Fibroblast of skin of scalp (primary cell): ENCODE data around the gene CD160. TPM values are rescaled to one million over a fixed set of nuclear protein-coding genes. Genes with fewer than 3 reads are reported as not detected.
A peak's percentile ranks its signal among the peaks of the same experiment; 100 is the strongest.
"Not testable (repeated sequence)": the region's sequence is repeated elsewhere in the genome, so short reads cannot be mapped to it uniquely, and the experiment has no call there.

Experiments used
- DNase-seq: peaks from one replicate; pipeline ENCODE4 v3.0.0-alpha.2; 2013
- polyA plus RNA-seq, 2 experiments: library from polyadenylated mRNA; unstranded; fragments of 120-200 nt; gene quantifications; one replicate each; pipeline ENCODE4 v1.2.1, GENCODE V29; 2013; ENCODE audit not compliant: insufficient read length in 2 of 2

Gene CD160, protein sequence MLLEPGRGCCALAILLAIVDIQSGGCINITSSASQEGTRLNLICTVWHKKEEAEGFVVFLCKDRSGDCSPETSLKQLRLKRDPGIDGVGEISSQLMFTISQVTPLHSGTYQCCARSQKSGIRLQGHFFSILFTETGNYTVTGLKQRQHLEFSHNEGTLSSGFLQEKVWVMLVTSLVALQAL
- 0.42 TPM for polyA plus RNA-seq (2013, experiment 1 of 2; ENCODE audit: insufficient read length)
- polyA plus RNA-seq (2013, experiment 2 of 2; ENCODE audit: insufficient read length), result 0.32 TPM

DNA sequence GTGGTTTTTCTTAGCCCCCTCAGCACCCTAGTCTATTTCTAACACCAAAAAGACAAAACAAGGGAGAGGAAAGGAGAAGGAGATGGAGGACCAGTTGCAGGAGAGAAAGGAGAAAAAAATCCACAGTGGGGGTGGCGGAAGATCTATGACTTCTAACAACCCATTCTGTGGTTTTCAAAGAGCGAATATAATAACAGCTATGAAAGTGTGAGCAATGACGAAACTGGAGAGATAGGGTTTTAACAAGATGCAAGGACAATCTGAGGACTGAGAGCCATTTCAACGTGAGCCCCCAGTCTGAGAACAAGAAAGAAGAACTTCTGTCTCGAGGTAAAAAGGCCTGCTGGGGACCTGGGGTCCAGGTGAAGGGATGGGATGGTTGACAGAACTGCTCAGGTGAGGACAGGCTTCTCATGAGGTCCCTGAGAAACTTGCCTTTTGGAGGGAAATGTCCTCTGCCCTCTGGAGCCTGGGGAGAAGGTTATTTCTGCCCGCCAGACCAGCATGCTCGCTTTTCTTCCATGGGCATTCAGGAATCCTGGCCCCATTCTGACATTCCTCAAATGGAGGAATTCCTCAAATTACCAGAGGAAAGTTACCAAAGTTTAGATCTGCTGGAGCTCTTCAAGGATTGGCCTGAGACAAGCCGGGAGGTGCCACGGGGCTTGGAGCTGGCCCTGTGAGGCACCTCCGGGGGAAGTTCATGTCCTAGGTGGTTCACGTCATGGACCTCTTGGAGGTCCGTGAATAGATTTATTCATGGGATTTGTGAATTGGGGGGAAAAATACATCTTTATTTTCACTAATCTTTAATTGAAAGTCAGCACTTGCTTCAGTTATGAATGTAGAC, at the start of gene CD160:
Gene CD160, plus strand, starts transcription at position 270 of the 850 bp plus-strand sequence. CDS start 8,829 bp downstream, outside the sequence.
- no peak for DNase-seq

DNA sequence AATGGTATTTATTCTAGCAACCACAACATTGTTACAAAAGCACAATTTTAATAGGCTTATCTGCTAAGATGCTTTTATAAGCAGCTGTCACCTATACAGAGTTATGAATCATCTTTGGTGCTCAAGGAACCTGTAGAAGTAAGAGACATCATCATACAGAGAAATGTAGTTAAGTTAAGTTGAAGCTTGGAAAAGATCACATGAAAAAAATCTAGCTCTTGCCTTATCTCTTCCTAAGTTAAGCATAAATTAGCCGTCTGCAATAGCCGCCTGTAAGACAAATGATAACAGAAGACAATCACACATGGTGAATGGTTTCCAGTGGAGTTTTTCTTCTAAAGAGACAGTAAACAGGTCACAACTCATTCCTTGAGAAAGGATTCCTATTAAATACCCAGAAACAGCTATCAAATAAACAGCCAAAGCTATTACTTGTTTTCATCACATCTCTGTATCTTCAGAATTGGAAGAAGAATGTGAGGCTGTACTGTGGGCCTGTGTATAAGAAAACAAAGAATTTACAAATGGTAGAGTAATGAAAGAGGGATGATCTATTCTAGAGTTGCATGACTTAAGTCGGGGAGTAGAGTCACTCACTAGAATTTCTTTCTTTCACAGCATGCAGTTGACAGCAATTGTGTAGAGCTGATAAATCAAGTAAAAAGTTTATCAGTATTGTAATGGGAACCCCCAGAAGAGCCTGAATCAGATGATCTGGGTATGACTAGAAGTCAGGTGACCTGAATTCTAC, 48.1 kb upstream of the CD160 start:
- not testable (repeated sequence) for DNase-seq

GRCh38 chr1:145673217-145673616, 46.1 kb upstream of the CD160 start:
- not testable (repeated sequence) for DNase-seq

- DNase-seq, result not testable (repeated sequence)
These were observed 34.4 kb upstream of the CD160 start for GRCh38 chr1:145684858-145685257.

- DNase-seq, result not testable (repeated sequence)
These were observed 33.2 kb upstream of the CD160 start for GRCh38 chr1:145686078-145686477.

DNA sequence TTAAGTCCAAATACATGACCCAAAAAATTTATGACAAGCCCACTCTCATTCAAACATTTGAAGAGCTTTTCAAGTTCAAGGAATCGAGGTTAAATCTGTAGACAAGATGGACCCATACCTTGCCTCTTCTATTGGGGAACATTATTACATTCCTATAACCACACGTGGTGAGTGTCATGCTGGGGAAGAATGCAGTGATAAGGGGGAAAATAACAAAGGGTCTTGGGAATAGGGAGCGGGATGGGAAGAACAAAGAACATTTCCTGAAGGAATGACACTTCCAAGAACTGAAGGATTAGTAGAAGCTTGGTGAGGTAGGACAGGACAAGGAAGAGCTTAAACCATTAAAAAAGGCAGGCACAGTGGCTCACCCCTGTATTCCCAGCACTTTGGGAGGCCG, 31.0 kb upstream of the CD160 start:
- no peak for DNase-seq

- no peak for DNase-seq
These were observed 30.4 kb upstream of the CD160 start for GRCh38 chr1:145688924-145689323.

GRCh38 chr1:145689922-145690321, 29.4 kb upstream of the CD160 start:
- DNase-seq, result no peak

DNA sequence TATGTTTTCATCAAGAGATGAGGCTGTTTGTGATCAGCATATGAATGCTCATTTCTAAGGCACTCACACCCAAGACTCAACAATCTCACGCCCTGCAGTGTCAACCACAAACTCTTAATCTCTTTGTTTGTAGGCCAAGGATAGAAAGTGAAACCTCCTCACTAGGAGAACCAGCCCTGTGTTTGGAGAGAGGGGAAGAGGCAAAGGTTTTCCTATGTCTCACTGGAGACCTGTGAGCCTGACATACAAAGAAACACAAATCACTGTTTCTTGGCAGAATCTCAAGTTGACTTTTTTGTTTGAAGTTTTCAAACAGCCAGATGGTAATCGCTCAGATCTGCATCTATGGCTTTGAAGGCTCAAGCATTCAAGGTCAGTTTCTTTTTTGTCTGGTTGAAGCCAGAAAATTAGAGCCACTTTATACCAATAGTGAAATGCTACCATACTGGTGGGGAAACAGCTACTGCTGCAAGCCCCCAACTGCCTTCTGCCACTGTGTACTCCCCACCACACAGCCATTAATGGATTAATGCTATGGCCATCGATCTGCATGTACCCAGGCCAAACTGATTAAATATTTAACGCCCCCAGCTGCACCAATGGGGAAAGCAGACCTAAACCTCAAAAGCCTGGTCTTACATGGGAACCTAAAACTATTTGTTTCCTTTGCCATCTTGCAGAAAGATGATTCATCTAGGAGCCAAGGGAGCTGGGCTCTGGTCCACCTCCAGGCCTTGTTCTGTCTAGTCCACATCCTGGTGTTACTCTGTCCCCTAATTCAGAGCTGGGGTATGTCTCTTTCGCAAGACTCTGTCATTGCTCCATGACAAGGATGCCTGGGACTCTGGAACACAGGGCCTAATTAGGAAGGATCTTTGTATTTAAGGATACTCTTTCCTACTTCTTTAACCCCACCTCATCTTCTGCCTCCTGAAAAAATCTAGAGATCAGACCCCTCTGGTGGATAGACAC, 28.4 kb upstream of the CD160 start:
- peak; percentile 86 for DNase-seq

GRCh38 chr1:145692785-145693443, 26.4 kb upstream of the CD160 start:
- no peak for DNase-seq

- no peak for DNase-seq
These were observed 23.3 kb upstream of the CD160 start for GRCh38 chr1:145695821-145696629.

- DNase-seq, result no peak
These were observed 22.7 kb upstream of the CD160 start for GRCh38 chr1:145696630-145696960.

DNA sequence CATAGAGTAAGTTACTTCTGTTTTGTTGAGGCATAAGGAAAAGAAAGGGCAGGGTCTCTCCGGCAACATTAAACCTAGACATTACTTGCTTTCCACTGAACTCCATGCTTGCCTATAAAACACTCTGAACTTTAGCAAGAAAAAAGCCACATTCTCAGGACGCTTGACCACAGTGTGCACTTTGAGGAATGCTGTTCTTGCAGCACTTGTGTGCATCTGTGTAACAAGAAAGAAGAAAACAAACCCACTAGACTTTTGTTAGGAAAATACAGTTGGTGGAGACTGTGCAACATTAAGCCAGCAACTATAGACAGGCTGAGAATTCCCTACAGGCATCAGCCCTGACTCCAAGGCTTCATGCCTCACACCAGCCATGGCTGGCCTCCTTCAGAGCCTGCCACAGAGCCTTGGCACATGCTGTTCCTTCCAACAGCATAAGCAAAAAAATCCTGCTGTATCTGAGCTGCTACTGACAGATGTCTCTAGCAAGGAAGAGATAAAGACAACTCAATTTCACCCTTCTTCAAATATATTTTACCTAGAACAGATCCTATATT, 17.9 kb upstream of the CD160 start:
- DNase-seq, result no peak

DNA sequence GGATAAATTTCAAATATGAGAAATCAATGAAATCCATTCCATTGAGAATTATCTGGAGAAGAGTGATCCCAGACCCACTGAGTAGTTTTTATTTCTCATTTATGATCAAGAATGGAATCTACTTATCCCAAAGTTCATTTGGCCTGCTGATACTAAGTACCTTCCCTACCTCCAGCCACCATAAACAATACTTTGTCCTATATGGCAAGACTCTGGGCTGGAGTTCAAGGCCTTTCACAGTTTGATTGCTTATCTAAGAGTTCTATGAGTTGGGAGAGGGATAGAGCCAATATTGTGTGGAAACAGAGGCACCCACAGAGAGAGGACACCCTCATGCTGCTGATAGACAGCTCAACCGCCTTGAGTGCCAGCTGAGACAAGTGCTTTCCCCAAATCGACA, 17.2 kb upstream of the CD160 start:
- no peak for DNase-seq

GRCh38 chr1:145702826-145703225, 16.5 kb upstream of the CD160 start:
- DNase-seq, result no peak

- no peak for DNase-seq
These were observed 13.7 kb upstream of the CD160 start for GRCh38 chr1:145705622-145706021.

- peak; percentile 63 for DNase-seq
These were observed 13.1 kb upstream of the CD160 start for GRCh38 chr1:145706086-145706664.

DNA sequence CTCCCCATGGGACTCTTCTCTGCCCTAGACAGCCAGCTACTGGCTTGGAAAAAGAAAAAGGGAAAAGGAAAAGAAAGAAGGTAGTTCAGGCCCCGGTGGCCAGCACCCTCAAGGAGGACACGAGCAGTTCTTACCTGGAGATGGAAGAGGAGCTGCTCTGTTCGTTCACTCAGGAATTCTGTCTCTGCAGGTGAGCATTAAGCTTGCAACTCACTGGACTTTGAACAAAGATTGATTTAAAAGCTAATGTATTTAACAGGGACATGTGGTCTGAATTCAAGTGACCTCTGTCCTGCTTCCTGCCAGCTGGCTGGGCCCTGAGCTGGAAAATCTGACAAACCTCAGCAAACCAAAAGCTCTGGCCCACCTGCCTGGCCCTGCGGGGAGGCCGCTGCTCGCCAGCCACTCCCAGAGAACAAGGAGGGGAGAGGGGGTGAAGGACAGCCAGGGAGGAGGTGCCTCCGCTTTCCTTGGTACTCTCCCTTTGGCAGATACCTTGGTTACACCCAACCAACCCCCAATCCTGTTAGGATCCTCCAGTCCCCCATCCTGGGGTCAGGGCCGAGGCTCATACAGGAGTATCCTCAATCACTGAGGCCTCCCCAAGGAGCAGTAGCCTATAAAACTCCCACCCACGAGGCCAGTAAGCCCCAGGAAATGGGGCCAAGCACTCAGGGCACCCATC, 12.0 kb upstream of the CD160 start, which contains the start of gene PDZK1:
Gene PDZK1, minus strand, starts transcription at position 186 of the 685 bp plus-strand sequence. CDS start 19,347 bp downstream, outside the sequence.
- DNase-seq, result no peak

DNA sequence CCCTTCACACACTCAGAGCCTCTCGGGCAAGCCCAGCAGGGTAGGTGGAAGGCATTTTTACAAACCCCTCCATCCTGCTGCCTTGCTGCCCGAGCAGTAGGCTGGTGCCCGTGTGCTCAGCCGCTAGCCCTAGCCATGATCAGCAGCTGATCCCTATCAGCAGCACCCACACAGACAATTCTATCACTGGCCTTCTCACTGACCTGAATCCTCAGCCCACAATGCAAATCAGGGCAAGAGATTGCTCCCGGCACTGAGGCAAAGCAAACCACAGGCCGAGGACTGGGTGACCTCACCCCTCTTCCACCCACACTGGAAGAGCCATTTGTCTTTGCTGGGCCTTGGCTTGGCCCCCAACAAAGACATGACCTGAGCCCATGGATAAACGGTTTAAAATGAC, 11.2 kb upstream of the CD160 start:
- DNase-seq, result no peak
